ENCODE measurements around the gene AGBL1.
A peak's percentile ranks its signal among the peaks of the same experiment; 100 is the strongest.

The AGBL1 gene

GRCh38 chr15:86392296-86392695 is 312.6 kb downstream of the AGBL1 start:
- peak; percentile 51 for FAIRE-seq
- TF ChIP-seq, protein P1, sequence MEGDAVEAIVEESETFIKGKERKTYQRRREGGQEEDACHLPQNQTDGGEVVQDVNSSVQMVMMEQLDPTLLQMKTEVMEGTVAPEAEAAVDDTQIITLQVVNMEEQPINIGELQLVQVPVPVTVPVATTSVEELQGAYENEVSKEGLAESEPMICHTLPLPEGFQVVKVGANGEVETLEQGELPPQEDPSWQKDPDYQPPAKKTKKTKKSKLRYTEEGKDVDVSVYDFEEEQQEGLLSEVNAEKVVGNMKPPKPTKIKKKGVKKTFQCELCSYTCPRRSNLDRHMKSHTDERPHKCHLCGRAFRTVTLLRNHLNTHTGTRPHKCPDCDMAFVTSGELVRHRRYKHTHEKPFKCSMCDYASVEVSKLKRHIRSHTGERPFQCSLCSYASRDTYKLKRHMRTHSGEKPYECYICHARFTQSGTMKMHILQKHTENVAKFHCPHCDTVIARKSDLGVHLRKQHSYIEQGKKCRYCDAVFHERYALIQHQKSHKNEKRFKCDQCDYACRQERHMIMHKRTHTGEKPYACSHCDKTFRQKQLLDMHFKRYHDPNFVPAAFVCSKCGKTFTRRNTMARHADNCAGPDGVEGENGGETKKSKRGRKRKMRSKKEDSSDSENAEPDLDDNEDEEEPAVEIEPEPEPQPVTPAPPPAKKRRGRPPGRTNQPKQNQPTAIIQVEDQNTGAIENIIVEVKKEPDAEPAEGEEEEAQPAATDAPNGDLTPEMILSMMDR (IDR thresholded peaks at IDR 0.05; ENCODE audit: insufficient read depth, missing control alignments), result no peak

GRCh38 chr15:86392874-86393273 is 313.2 kb downstream of the AGBL1 start:
- DNase-seq (ENCODE audit: insufficient read length, low spot score), result no peak
- TF ChIP-seq, protein P1 (IDR thresholded peaks at IDR 0.05; ENCODE audit: insufficient read depth, missing control alignments), result no peak
- no peak for FAIRE-seq

More at GRCh38 chr15:86392296-86392695, 312.6 kb downstream of the AGBL1 start:
- DNase-seq (ENCODE audit: insufficient read length, low spot score), result no peak

- no peak for DNase-seq (ENCODE audit: insufficient read length, low spot score)
- FAIRE-seq, result no peak
- TF ChIP-seq, protein P1 (IDR thresholded peaks at IDR 0.05; ENCODE audit: insufficient read depth, missing control alignments), result no peak
These were observed 315.2 kb downstream of the AGBL1 start for GRCh38 chr15:86394866-86395265.

- FAIRE-seq (no peak), DNase-seq (ENCODE audit: insufficient read length, low spot score) (no peak)
- TF ChIP-seq, protein P1 (IDR thresholded peaks at IDR 0.05; ENCODE audit: insufficient read depth, missing control alignments), result no peak
These were observed 319.6 kb downstream of the AGBL1 start for GRCh38 chr15:86399041-86399954.

DNA sequence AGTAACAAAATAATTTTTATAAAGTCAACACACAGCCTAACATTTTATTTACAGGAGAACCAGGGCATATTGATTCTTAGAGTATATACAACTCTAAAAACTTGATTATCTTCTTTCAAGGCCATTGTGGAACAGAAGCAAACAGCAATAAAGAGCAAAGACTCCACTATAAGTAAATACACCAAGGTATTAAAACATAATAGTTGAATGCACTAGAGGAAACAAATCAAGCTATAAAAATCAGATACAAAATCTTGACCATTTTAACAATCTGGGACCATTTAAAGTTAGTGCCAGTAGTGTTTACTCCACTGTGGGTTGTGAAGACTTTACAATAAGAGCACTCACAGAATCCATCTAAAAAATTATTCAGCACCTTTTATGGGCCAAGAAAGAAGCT is 323.6 kb downstream of the AGBL1 start:
- no peak for DNase-seq (ENCODE audit: insufficient read length, low spot score)
- TF ChIP-seq, protein P1 (IDR thresholded peaks at IDR 0.05; ENCODE audit: insufficient read depth, missing control alignments), result no peak
- FAIRE-seq, result no peak

GRCh38 chr15:86403914-86404583 is 324.4 kb downstream of the AGBL1 start:
- no peak for FAIRE-seq

More at GRCh38 chr15:86403914-86404583, 324.4 kb downstream of the AGBL1 start:
- no peak for DNase-seq (ENCODE audit: insufficient read length, low spot score)
- TF ChIP-seq, protein P1 (IDR thresholded peaks at IDR 0.05; ENCODE audit: insufficient read depth, missing control alignments), result no peak
